Esophagus (tissue), 2 donors: ENCODE results near the gene RXRA. TPM values are rescaled to one million over a fixed set of nuclear protein-coding genes. Genes with fewer than 3 reads are reported as not detected.

Experiments used
- H3K27ac ChIP-seq, 2 donors: one replicate each; pipeline ENCODE4 v1.5.1; 2013; ENCODE audit warnings: low read depth in 2 of 2, mild to moderate bottlenecking in 2 of 2, inconsistent platforms in 1 of 2, low read length in 1 of 2, moderate library complexity in 1 of 2
- H3K27me3 ChIP-seq, 2 donors: one replicate each; pipeline ENCODE4 v1.6.1; 2013; ENCODE audit warnings: low read length in 2 of 2, control low read depth in 1 of 2, mild to moderate bottlenecking in 1 of 2; ENCODE audit not compliant: insufficient read depth in 2 of 2, control insufficient read depth in 1 of 2
- H3K36me3 ChIP-seq, 2 donors: one replicate each; pipeline ENCODE4 v1.6.1; 2013; ENCODE audit warnings: low read length in 1 of 2; ENCODE audit not compliant: control insufficient read depth in 2 of 2, insufficient read depth in 2 of 2
- H3K4me1 ChIP-seq, 2 donors: one replicate each; pipeline ENCODE4 v1.6.1; 2013; ENCODE audit warnings: low read length in 1 of 2; ENCODE audit not compliant: control insufficient read depth in 2 of 2, insufficient read depth in 2 of 2
- H3K4me3 ChIP-seq, 2 donors: one replicate each; pipeline ENCODE4 v1.5.1; 2013; ENCODE audit warnings: low read length in 2 of 2, mild to moderate bottlenecking in 2 of 2, low read depth in 1 of 2, moderate library complexity in 1 of 2
- H3K9me3 ChIP-seq, 2 donors: one replicate each; pipeline ENCODE4 v1.6.1; 2013; ENCODE audit warnings: mild to moderate bottlenecking in 2 of 2, low read depth in 1 of 2, low read length in 1 of 2, moderate library complexity in 1 of 2; ENCODE audit not compliant: control insufficient read depth in 2 of 2, insufficient read depth in 1 of 2
- WGBS, 2 donors: extraction: QIAGEN DNeasy Blood & Tissue Kit; methylation state at CpG; one replicate each; pipeline ENCODE4 v1.1.7; 2013; 5-methylcytosine and 5-hydroxymethylcytosine counted together
- polyA plus RNA-seq, 2 donors: library from polyadenylated mRNA; stranded (reverse); fragments of 200-250 nt; gene quantifications; one replicate each; pipeline ENCODE4 v1.2.3, GENCODE V29; 2013
- donor health status: healthy with polysubstance abuse.
- donor health status: Bipolar disorder and iron deficiency.

RXRA gene
- polyA plus RNA-seq, 2 donors = 31.4 to 63.4 TPM

GRCh38 chr9:134323741-134324358 is 2.4 kb upstream of the RXRA start:
- Histone ChIP-seq H3K4me1 (peaks cover 3 to 24% of the 10 kb centered on the region in 2 donors), H3K4me3 (no peak overlapping the region), H3K27ac (peak overlapping the region; percentile 97 to 98), H3K36me3 (no peaks in the 10 kb centered on the region), H3K9me3 (no peaks in the 10 kb centered on the region), H3K27me3 (no peaks in the 10 kb centered on the region)
- 49 to 51% methylated on average over 20 of the region's 20 CpGs for WGBS, 2 donors

GRCh38 chr9:134324359-134325095 is 1.7 kb upstream of the RXRA start:
- 59 to 77% methylated on average over 17 of the region's 17 CpGs for WGBS, 2 donors
- no peaks in the 10 kb centered on the region for H3K9me3 ChIP-seq
- peak overlapping the region; percentile 62 to 91 for H3K4me3 ChIP-seq
- H3K4me1 ChIP-seq = peaks cover 5 to 30% of the 10 kb centered on the region in 2 donors
- no peaks in the 10 kb centered on the region for H3K27me3 ChIP-seq
- peak overlapping the region; percentile 97 to 98 for H3K27ac ChIP-seq
- no peaks in the 10 kb centered on the region for H3K36me3 ChIP-seq

GRCh38 chr9:134325096-134325812 is 1.0 kb upstream of the RXRA start:
- Histone ChIP-seq H3K4me1 (peaks cover 8 to 37% of the 10 kb centered on the region in 2 donors), H3K36me3 (no peaks in the 10 kb centered on the region), H3K4me3 (peak overlapping the region; percentile 62 to 91), H3K27me3 (no peaks in the 10 kb centered on the region), H3K27ac (peak overlapping the region; percentile 97 to 98), H3K9me3 (no peaks in the 10 kb centered on the region)
- 3 to 5% methylated on average over 63 of the region's 63 CpGs for WGBS, 2 donors

GRCh38 chr9:134326724-134327601 is 708 bp downstream of the RXRA start:
- H3K9me3 ChIP-seq = no peaks in the 10 kb centered on the region
- peak overlapping the region; percentile 92 to 98 for H3K27ac ChIP-seq
- WGBS, 2 donors = 1 to 2% methylated on average over 32 to 83 of the region's 83 CpGs
- H3K36me3 ChIP-seq = no peaks in the 10 kb centered on the region
- H3K27me3 ChIP-seq = no peaks in the 10 kb centered on the region
- H3K4me1 ChIP-seq = peaks cover 17 to 54% of the 10 kb centered on the region in 2 donors
- peak overlapping the region; percentile 72 to 91 for H3K4me3 ChIP-seq

- peak overlapping the region; percentile 72 to 91 for H3K4me3 ChIP-seq
- peaks cover 23 to 62% of the 10 kb centered on the region in 2 donors for H3K4me1 ChIP-seq
Measured at GRCh38 chr9:134327671-134328231, 1.5 kb downstream of the RXRA start.

GRCh38 chr9:134328341-134328840 is 2.1 kb downstream of the RXRA start:
- 27 to 33% methylated on average over 16 of the region's 16 CpGs for WGBS, 2 donors
- Histone ChIP-seq H3K4me3 (peak overlapping the region; percentile 72 to 91), H3K9me3 (no peaks in the 10 kb centered on the region), H3K27ac (peak overlapping the region; percentile 92 to 98), H3K4me1 (peaks cover 29 to 67% of the 10 kb centered on the region in 2 donors), H3K27me3 (no peaks in the 10 kb centered on the region), H3K36me3 (no peaks in the 10 kb centered on the region)

More at GRCh38 chr9:134327671-134328231, 1.5 kb downstream of the RXRA start:
- H3K27me3 ChIP-seq = no peaks in the 10 kb centered on the region
- H3K36me3 ChIP-seq = no peaks in the 10 kb centered on the region
- WGBS, 2 donors = 26 to 41% methylated on average over 10 of the region's 10 CpGs
- peak overlapping the region; percentile 92 to 98 for H3K27ac ChIP-seq
- H3K9me3 ChIP-seq = no peaks in the 10 kb centered on the region

- Histone ChIP-seq H3K27me3 (no peaks in the 10 kb centered on the region), H3K9me3 (no peaks in the 10 kb centered on the region), H3K27ac (peak overlapping the region; percentile 92 to 98), H3K36me3 (no peaks in the 10 kb centered on the region), H3K4me1 (peaks cover 36 to 70% of the 10 kb centered on the region in 2 donors), H3K4me3 (peak overlapping the region; percentile 72 to 91)
- 28 to 33% methylated on average over 31 of the region's 31 CpGs for WGBS, 2 donors
Measured at GRCh38 chr9:134328841-134329575, 2.8 kb downstream of the RXRA start.

- 24 to 33% methylated on average over 4 to 7 of the region's 7 CpGs for WGBS, 2 donors
- H3K4me1 ChIP-seq = peaks cover 40 to 71% of the 10 kb centered on the region in 2 donors
- H3K27me3 ChIP-seq = no peaks in the 10 kb centered on the region
- H3K4me3 ChIP-seq = peak overlapping the region; percentile 72 to 91
- H3K27ac ChIP-seq = peak overlapping the region; percentile 92 to 98
- H3K36me3 ChIP-seq = no peaks in the 10 kb centered on the region
- H3K9me3 ChIP-seq = no peaks in the 10 kb centered on the region
Measured at GRCh38 chr9:134329576-134329855, 3.3 kb downstream of the RXRA start.
